ENCODE data around the gene TPCN2.

GRCh38 chr11:69050592-69051380 lies 2.1 kb downstream of the TPCN2 start:
- no peak for TF ChIP-seq CTCF (IDR thresholded peaks at IDR 0.05)
- no peak for TF ChIP-seq POLR2A (IDR thresholded peaks at IDR 0.05)

All from heart left ventricle (tissue), 13 donors.